Placental pericyte (primary cell): ENCODE data around the gene GAGE12H. TPM values are rescaled to one million over a fixed set of nuclear protein-coding genes. Genes with fewer than 3 reads are reported as not detected.

Experiments
- small RNA-seq: library from RNA; depleted of rRNA; stranded (forward); fragments of <200 nt; gene quantifications from one replicate; pipeline ENCODE3, GENCODE V24; 2012; ENCODE audit warnings: low replicate concordance
- total RNA-seq: library from RNA; depleted of rRNA; stranded (reverse); fragments of >200 nt; gene quantifications from 2 replicates; pipeline ENCODE4 v1.2.3, GENCODE V29; 2012

The GAGE12H gene
- total RNA-seq: not detected in 2 replicates

GRCh38 chrX:49579649-49580048, at the start of gene GAGE12H:
GAGE12H (plus strand) TSS chrX:49579949; CDS start chrX:49581104, 1,155 bp downstream.

GRCh38 chrX:49531877-49532276, 47.9 kb upstream of the GAGE12H start, which contains the start of gene GAGE12C:
GAGE12C (plus strand) TSS chrX:49532177; CDS start chrX:49533332, 1,155 bp downstream.

GRCh38 chrX:49541433-49541832, 38.3 kb upstream of the GAGE12H start, which contains the start of gene GAGE12D:
GAGE12D (plus strand) TSS chrX:49541733; CDS start chrX:49542888, 1,155 bp downstream.

GRCh38 chrX:49550989-49551388, 28.8 kb upstream of the GAGE12H start, which contains the start of gene GAGE12E:
GAGE12E (plus strand) TSS chrX:49551289; CDS start chrX:49552444, 1,155 bp downstream.

GRCh38 chrX:49560542-49560941, 19.2 kb upstream of the GAGE12H start, which contains the start of gene GAGE12F:
GAGE12F (plus strand) TSS chrX:49560842; CDS start chrX:49561997, 1,155 bp downstream.

GRCh38 chrX:49570100-49570499, 9.6 kb upstream of the GAGE12H start, which contains the start of gene GAGE12G:
GAGE12G (plus strand) TSS chrX:49570400; CDS start chrX:49571555, 1,155 bp downstream.

GRCh38 chrX:49589196-49589595, 9.4 kb downstream of the GAGE12H start, which contains the start of gene GAGE2A:
GAGE2A (plus strand) TSS chrX:49589496; CDS start chrX:49590651, 1,155 bp downstream.

GRCh38 chrX:49598720-49599119, 19.0 kb downstream of the GAGE12H start, which contains the start of gene GAGE1:
GAGE1 (plus strand) TSS chrX:49599020; CDS start chrX:49600175, 1,155 bp downstream.

Small RNAs within 50 kb of the gene (small RNA-seq; reads per million reads assigned to genes)
- gene GAGE12B: not detected

Other genes starting within 250 kb of the GAGE12H start
- not detected in 2 replicates for gene GAGE13, start 248.4 kb upstream of the GAGE12H start, total RNA-seq
- gene GAGE12C, start 47.8 kb upstream of the GAGE12H start, total RNA-seq: not detected in 2 replicates
- not detected in 2 replicates for gene GAGE12D, start 38.2 kb upstream of the GAGE12H start, total RNA-seq
- gene GAGE12E, start 28.7 kb upstream of the GAGE12H start, total RNA-seq: not detected in 2 replicates
- not detected in 2 replicates for gene GAGE12F, start 19.1 kb upstream of the GAGE12H start, total RNA-seq
- not detected in 2 replicates for gene GAGE12G, start 9.5 kb upstream of the GAGE12H start, total RNA-seq
- not detected in 2 replicates for gene GAGE2A, start 9.5 kb downstream of the GAGE12H start, total RNA-seq
- gene GAGE1, start 19.1 kb downstream of the GAGE12H start, total RNA-seq: not detected in 2 replicates
- not detected in 2 replicates for gene PAGE1, start 116.0 kb downstream of the GAGE12H start, total RNA-seq
- not detected in 2 replicates for gene PAGE4, start 249.4 kb downstream of the GAGE12H start, total RNA-seq